ENCODE results near the gene STK39.

Gene STK39

DNA sequence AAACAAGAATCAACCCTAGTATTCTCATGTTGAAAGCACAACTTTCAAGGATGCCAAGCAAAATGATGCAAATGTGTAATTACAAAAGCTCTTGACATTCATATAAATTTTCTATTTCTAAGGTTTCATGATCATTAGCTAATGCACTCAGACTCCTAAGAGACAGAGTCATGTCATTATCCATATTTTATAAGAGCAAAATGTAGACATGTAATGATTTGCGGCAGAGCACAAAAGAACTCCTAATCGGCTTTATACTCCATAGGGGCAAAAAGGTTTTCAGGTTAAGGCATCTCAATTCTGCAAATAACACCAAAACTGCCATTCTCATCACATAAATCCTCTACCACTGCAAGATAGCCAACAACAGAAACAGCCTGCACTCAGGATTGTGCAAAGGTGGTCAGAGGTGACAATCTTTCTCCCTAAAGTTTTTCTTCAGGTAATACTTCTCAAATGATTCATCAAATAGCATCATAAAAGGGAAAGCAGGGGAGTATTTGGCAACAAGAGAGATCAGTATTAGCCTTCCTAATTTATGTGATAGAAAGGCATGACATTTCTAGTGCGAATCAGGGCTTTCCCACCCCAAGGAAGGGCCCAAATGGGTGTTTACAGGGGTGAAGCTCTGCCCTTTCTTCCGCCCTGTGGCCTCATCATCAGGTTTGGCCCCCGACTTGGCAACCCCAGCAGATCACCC lies 64.7 kb downstream of the STK39 start:
- no peak for DNase-seq

DNA sequence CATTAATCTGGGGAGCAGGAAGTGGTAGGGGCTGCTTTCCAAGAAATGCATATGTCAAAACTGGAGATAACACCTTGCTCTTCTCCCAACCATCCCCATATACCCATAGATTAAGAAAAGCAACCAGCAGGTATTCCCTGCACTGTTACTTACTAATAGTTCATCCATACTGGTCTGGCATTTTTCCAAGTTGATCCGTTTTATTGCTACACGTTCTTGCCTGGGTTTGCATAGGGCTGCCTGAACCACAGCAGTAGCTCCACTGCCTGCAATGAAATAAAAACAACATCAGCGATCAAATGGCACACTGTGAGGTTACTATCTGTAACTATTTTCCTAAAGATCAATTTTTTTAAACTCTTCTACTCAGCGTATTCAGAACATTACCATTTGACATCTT lies 65.6 kb downstream of the STK39 start:
- DNase-seq: no peak

DNA sequence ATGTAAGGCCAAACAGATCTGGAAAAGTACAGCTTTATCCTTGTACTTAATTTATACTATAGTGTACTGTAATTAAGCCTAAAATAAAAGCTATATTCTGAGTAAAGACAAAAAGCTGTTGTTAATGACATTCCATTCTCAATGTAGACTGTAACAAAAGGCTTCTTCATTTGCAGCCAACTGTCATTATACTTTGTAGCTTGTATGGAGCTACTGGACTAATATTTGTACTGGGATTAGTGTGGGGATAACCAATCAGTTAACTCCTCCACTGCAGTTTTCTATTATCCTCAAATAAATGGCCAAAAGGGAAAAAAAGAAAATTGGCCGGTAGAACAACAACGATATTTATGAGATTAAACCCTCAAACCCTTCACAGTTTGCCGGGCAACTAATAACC lies 66.5 kb downstream of the STK39 start:
- no peak for DNase-seq

DNA sequence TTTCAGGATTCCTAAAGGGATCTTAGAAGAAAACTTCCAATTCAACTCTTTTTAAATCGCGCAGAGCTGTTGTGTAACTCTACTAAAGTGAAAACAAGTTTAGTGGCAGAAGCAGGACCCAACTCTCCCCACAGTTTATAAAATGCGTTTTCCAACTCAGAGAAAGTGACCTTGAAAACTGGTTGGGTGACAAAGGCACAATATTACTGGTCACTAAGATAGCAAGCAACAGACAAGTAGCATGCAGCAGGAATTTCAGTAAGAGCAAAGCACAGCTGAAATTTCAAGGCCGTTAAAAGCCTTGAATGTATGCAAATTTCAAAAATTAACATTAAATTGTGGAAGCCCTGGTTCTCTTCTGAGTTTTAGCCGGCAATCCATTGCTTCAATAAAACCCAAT lies 66.9 kb downstream of the STK39 start:
- no peak for DNase-seq

DNA sequence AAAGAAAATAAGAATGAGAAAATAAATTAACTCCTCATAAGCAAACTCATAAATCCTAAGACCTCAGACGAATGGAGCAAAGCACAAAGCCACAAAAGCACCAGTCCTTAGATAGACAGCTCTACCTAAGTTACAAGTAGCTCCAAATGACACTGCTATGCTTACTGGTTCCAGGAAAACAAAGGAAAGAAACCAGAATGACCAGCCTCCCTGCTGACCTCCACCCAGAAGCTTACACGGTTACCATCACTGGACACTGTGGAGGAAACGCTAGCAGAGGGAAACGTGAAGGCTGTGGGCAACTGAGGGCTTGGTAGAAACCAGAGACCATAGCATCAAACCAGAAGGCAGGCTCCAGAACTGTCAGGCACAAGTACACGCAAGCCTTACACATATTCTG lies 67.8 kb downstream of the STK39 start:
- DNase-seq: no peak

DNA sequence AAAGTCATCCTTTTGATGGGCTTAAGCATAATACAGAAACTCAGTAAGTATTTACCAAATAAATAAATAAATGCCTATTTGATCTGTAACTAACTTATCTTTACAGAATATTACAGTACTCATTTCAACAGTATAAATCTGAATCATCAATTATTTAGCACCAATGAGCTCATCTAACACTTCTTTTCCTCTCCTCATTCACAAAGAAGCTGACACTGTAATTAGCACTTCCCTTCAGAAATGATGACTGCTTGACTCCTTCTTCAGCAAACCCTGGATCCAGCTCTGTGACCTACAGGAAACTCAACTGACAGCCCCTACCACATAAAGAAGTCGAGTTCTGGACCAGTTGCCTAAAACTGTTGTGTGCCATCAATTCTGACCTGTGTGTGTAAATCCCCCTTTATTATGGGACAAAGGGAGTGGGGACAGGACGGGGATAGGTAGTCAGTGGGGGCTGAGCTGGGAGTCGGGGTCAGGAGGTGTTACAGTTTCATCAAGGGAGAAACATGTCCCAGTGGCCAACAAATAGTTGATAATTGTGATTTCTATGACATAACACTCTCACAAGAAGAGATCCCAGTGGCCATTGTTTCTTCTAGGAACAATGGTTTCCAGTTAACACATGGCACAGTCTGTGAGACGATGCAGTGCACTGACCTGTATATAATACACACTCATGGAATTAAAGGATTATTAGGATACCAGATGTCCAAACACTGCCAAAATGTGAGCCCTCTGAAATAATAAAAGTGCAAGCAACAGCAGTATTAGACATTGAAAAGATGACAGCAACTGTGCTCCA lies 68.7 kb downstream of the STK39 start:
- no peak for DNase-seq

DNA sequence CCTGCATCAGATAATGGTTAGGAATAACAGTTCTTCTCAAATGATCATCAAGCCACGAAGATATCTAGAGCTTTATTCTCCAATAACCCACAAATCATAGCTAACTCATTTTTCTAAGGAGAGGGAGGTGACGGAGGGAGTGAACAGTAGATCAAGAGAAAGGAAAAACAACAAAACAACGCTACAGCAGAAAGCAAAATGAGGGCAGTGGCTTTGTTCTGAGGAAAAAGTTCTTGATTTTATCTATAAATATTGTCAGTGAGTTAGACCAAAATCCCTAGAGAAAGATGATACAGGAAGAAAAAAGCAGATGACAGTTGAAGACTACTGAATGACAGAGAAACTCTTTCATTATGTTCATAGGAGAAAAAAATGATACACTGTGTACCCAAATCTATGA lies 71.0 kb downstream of the STK39 start:
- no peak for DNase-seq

DNA sequence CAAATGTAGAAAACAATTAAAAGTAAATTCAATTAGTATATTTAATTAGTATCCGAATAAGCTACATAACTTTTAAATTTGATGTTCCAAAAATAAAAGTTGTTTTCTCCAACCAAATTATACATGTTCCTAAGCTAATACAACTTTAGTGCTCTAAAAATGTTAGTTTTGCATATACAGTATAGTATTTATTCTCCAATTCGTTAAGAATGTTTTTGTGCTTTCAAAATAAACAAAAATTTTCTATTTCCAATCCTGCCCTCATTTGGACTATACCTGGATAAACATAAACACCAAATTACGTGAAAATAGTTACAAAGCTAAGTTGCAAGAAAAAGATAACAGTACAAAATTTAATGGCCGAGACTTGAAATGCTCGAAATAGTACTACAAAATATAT lies 71.9 kb downstream of the STK39 start:
- DNase-seq: no peak

DNA sequence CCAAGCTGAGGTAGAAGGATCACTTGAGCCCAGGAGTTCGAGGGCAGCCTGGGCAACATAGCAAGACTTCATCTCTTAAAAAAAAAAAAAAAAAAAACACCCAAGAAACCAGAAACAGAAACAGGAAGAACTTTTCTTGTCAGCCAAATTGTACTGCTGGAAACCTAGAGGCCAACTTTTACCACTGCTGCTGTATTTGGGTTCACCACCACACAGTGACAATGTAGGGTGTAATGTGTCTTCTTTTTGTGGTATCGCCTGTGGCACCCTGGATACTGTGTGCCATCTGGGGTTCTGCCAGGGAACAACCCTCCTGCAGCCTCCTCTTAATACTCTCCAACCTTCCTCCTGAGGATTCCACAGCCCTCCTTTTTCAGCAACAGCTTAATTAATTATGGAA lies 72.6 kb downstream of the STK39 start:
- no peak for DNase-seq

DNA sequence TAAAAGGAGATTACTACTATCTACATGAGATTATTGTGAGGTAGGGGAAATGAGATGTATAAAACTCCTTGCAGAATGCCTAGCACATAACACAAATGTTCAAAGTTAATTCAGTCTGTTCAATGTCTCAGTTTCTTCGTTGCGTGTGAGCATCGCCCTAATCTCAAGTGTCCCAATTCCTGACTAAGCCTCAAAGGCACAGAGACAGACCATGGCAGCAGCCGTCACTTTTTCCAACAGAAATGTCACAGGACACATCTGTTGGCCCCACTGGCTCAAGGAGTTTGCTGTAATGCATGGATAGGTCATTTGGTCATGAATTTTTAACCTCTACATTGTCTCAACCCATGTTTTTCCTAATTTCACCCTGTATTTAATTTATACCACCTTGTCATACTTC lies 75.3 kb downstream of the STK39 start:
- DNase-seq: no peak

DNA sequence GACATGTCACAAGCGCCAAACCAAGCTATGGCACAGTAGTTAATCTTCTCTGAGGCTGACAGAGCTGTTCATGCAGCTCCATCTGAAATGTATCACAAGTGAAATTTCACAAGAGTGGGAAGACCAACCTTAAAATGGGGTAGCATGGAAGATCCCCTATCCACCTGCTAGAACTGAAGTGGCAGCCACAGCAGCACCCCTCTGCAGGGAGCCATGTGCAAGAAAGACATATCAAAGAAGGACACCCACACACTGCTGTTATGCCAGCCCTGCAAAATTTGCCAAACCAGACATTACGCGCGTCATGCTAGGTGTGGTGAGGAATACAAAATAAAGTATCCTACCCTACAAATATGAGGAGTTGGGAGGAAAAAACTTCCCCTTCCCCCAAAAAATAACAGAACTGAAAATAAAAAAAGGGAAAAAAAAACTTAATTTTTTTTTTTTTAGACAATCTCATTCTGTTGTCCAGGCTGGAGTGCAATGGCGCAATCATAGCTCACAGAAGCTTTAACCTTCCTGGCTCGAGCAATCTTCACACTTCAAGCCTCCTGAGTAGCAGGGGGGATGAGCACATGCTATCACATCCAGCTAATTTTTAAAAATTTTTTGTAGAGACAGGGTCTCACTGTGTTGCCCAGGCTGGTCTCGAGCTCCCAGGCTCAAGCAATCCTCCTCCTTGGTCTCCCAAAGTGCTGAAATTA lies 76.2 kb downstream of the STK39 start:
- no peak for DNase-seq

DNA sequence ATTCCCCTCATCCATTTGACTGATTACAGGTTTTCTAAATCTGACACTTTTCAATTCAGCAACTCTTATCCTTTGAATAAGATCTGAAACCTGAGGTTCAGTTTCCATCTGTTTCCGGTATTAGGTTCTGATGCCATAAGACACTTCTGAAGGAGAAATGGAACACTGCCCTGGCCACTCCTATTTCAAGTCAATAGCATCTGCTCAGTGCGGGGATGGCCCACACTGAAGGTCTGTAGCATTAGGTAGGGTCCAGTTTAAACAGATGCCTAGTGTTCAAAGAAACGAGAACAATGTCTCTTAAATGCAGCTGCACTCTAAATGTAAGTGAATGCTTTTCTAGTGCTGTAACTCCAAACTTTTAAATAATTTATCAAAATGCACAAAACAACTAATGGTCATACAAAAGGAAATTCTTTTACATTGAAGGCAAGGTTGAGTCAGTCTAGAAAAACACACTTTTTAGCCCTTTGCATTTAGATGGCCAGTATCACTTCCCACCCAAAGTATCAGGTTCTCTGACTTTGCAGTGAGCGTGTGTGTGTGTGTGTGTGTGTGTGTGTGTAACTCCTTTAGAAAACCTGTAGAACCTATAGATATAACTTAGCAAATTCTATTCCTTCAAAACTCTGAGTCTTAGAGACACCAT lies 78.2 kb downstream of the STK39 start:
- no peak for DNase-seq

DNA sequence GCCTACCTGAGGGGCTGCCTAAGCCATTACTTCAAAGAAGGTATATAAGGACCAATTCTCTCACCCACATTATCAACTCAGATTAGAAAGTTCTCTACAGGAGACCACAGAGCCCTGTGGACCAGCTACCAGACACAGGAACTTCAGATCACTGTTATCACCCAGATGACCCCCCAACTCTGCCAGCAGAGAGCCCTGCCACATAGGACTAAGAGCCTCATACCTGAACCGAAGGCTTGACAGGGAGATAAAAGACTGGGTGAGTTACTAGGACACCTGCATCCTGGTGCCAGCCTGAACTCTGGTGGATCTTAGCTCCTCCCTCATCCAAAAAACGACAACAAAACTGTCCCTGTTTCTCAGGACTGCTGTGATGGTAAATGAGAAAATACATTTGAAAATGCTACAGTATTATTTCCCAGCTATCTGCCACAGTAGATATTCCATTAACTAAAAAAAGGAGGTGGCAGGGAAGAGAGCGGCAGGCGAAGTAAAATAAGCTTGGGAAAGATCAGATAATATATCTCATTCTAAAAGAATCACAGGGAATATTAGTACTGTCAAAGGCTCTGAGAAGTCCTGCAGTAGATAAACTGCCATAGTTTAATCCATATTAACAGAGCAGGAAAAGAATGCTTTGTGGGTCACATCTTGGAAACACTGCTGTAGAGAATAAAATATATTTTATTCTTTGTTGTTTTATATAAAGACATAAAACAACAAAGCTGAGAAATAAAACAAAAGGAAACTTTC lies 79.7 kb downstream of the STK39 start:
- DNase-seq: no peak

DNA sequence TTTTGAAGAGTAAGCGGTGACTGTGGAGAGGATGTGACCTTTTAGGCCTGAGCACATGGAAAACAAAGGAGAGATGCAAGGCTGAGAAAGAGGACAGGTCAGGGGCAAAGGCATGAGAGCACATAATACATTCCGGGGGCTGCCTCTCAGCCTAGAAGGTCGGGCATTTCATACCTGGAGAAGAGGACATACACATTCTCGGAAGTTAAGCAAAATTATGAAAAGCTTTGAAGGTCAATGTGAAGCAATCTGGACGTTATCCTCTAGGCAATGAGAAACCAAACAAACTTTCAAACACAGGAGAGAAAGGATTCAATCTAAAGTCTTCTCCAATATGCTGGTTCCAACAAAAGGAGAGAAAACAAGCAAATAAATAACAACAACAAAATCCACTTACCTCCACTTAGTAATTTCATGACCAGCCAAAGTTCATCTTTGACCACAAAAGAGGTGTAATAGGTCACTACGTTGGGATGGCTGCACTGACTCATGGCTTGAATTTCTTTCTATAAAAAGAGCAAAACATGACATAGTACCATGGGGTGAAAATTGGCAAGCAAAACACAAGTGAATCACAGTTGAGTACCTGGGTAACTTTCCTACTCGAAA lies 80.4 kb downstream of the STK39 start:
- DNase-seq: no peak

DNA sequence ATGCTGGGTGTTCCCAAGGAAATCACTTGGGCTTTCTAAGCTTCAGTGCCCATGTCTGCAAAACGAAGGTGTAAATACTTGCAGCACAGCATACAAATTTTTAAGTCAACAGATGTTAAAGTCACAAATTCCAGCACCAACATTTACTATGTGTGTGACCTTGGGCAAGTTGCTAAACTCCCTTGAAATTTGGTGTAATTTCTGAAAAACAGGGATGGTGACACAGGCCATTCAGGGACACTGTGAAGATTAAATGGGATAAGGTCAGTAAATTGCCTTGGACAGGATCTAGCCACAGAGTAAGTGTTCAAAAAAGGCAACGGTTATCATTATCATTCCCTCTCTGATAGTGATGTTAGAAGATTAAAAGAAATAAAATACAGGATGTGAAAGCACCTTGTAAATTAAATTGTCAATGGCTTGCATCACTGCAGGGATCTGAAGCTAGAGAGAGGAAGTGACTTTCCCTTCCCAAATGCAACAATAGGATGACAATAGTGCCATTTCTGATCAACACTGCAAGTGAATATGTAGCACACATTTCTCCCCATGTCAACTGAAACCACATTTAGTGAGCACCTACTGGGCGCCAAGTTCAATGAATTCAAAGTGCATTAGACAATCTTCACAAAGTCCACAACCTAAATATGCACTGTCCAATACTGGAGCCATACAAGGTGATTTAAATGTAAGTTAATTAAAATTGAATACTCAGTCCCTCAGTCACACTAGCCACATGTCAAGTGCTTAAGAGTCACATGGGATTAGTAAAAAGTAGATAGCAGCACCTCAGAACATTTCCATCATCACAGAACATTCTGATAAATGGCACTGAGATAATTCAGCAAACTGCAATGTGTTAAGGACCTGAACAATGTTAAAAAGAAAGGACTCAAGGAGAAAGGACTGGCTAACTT lies 81.2 kb downstream of the STK39 start:
- DNase-seq: no peak

DNA sequence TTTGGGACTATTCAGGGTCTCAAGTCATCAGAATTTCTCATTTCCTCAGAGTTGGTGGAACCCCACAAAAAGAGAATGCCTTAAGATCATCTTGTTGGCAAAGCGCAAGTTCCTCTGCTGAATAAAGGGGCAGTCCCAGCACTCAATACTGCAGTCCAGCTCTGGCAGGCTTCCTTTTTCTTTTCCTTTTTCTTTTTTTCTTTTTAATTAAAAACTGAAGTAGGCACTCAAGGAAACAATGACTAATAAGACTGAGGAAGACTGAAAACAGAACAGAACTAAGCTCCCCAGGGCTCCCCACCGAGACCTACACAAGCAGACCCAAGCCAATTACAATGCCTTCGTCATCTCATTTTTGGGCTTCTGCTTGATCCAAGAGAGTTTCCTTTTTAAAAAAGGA lies 82.0 kb downstream of the STK39 start:
- no peak for DNase-seq

DNA sequence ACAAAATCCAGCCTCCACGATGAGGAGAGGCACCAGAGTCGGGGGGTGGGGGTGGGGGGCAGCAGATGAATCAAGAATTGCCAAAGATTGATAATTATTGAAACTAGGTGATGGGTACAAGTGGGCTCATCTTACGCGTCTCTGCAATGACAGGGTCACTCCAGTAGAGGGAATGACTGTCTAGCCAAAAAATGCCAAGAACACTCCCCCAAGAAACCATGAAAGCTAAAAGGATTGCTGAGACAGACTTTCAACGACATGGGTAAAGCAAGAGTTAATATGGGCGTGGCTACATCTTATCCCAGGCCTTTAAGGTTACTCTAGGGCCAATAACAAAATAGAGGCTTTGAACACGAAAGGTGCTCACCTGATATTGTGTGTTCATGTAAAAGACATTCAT lies 86.5 kb downstream of the STK39 start:
- DNase-seq: no peak

DNA sequence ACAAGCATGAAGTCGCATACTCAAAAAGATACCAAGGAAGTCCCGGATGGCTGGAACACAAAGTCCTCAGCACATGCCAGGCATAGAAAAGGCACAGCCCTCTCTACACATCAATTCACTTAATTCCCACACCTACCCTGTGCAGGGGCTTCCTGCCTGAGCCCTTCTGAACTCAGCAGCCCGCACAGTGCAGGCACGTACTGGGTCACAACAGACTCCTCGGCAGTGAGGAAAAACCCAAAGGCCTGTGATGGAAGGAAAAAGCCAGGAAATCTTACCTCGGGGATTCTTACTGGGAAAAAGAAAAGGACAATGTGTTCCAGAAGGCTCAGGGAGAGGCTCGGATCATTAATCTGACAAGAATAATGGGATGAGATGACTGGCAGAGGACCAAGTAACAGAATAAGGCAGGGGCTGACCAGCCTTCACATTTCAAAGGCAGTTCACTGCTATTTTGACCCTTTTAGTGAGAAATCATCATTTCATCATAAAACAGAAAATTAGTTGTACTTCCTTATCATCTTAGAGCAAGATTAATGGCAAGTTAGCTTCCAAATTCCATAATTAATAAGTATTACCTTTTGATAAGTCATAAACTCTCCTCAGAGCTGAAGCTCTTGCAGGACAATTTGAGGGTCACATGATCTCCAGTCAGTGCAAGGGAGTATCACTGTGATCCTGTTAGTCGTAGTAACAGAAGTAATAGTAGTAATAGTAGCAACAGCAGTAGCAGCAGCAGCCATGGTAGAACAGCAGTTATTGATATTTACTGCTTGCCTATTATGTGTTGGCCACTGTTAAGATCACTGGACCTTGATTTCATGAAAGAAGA lies 87.4 kb downstream of the STK39 start:
- DNase-seq: no peak

DNA sequence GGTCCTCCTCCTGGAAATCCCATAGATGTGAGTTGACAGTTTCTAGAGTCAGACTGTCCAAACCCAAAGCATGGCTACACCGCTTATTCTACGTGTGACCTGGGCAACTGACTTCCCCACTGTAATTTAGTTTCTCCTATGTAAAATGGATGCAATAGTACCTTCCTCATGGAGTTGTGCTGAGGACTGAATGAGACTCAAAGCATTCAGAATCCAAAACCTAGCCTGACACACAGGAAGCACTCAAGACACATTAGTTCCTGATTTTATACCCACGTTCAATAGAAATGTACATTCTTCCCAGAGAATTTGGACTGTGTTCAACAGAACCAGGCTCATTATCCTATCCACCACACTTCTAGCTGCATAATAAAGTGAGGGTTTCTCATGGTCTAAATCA lies 88.8 kb downstream of the STK39 start:
- DNase-seq: no peak

DNA sequence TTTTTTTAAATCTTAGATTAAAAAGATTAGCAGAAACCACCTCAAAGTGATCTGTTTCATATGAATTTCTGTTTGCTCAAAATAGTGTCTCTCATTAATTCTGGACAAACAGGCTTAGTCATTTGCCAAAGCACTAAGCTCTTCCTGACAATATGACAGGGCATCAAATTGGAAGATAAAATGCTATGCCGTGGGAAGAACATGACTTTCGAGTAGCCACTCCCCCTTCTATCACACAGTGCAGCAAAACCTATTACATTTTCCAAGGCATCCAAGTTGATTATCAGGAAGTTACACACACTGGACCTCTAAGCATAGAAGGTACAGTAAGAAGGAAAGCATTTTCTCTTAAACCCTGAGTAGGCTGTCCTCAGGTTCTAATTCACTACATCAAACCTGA lies 89.5 kb downstream of the STK39 start:
- DNase-seq: no peak
